ENCODE data around the gene RNF167.

RNF167 gene

GRCh38 chr17:4938069-4938491 lies 2.0 kb upstream of the RNF167 start:
- TF ChIP-seq, protein P1, sequence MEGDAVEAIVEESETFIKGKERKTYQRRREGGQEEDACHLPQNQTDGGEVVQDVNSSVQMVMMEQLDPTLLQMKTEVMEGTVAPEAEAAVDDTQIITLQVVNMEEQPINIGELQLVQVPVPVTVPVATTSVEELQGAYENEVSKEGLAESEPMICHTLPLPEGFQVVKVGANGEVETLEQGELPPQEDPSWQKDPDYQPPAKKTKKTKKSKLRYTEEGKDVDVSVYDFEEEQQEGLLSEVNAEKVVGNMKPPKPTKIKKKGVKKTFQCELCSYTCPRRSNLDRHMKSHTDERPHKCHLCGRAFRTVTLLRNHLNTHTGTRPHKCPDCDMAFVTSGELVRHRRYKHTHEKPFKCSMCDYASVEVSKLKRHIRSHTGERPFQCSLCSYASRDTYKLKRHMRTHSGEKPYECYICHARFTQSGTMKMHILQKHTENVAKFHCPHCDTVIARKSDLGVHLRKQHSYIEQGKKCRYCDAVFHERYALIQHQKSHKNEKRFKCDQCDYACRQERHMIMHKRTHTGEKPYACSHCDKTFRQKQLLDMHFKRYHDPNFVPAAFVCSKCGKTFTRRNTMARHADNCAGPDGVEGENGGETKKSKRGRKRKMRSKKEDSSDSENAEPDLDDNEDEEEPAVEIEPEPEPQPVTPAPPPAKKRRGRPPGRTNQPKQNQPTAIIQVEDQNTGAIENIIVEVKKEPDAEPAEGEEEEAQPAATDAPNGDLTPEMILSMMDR (IDR thresholded peaks at IDR 0.05; ENCODE audit: insufficient read depth, low read length, missing control alignments) = no peak
- ChIA-PET CTCF (interaction anchor here (2.7 kb wide), 1 partner anchor 29 kb away, joined by 11 read pairs; no protein-coding TSS in a partner anchor), POLR2A (no interaction called here)
- DNase-seq (ENCODE audit: low read depth, low spot score) = no peak
- H3K4me3 ChIP-seq (ENCODE audit: low read depth, low read length) = peak overlapping the region; percentile 92

- TF ChIP-seq, protein P1 (IDR thresholded peaks at IDR 0.05; ENCODE audit: insufficient read depth, low read length, missing control alignments) = no peak
- CTCF ChIA-PET = interaction anchor here (0.8 to 1.7 kb wide), 4 partner anchors 20 to 48 kb away, joined by 3 to 8 read pairs (median 4); no protein-coding TSS in a partner anchor
- no peak for DNase-seq (ENCODE audit: low read depth, low spot score)
- peak overlapping the region; percentile 92 for H3K4me3 ChIP-seq (ENCODE audit: low read depth, low read length)
- POLR2A ChIA-PET = interaction anchor here (1.2 to 4.0 kb wide), 5 partner anchors 12 to 59 kb away, joined by 6 to 61 read pairs (median 7); partner anchors contain the start of genes CAMTA2, ENO3, INCA1 and KIF1C
These were observed 1.2 kb upstream of the RNF167 start for GRCh38 chr17:4938688-4939545.

GRCh38 chr17:4939546-4939795 lies 597 bp upstream of the RNF167 start:
- ChIA-PET POLR2A (interaction anchor here (0.7 to 4.0 kb wide), 9 partner anchors 11 to 58 kb away, joined by 3 to 61 read pairs (median 6); partner anchors contain the start of genes CAMTA2, ENO3, INCA1 and KIF1C), CTCF (interaction anchor here (0.8 to 1.7 kb wide), 7 partner anchors 10 to 47 kb away, joined by 3 to 8 read pairs (median 4); partner anchors contain the start of gene CHRNE)
- TF ChIP-seq, protein P1 (IDR thresholded peaks at IDR 0.05; ENCODE audit: insufficient read depth, low read length, missing control alignments) = no peak
- no peak for DNase-seq (ENCODE audit: low read depth, low spot score)
- H3K4me3 ChIP-seq (ENCODE audit: low read depth, low read length) = peak overlapping the region; percentile 92

GRCh38 chr17:4940555-4941318 lies 669 bp downstream of the RNF167 start:
- POLR2A ChIA-PET = interaction anchor here (0.6 to 4.0 kb wide), 11 partner anchors 10 to 81 kb away, joined by 3 to 61 read pairs (median 6); partner anchors contain the start of genes CAMTA2, ENO3, PFN1 and SPAG7
- DNase-seq (ENCODE audit: low read depth, low spot score) = no peak
- CTCF ChIA-PET = interaction anchor here (0.8 to 1.4 kb wide), 4 partner anchors 11 to 37 kb away, joined by 3 to 5 read pairs (median 4); partner anchors contain the start of gene CHRNE
- TF ChIP-seq, protein P1 (IDR thresholded peaks at IDR 0.05; ENCODE audit: insufficient read depth, low read length, missing control alignments) = no peak
- peak overlapping the region; percentile 92 for H3K4me3 ChIP-seq (ENCODE audit: low read depth, low read length)

GRCh38 chr17:4941319-4941610 lies 1.2 kb downstream of the RNF167 start:
- ChIA-PET CTCF (no interaction called here), POLR2A (interaction anchor here (0.6 to 4.0 kb wide), 4 partner anchors 10 to 80 kb away, joined by 3 to 61 read pairs (median 28); partner anchors contain the start of genes ENO3, PFN1 and SPAG7)
- TF ChIP-seq, protein P1 (IDR thresholded peaks at IDR 0.05; ENCODE audit: insufficient read depth, low read length, missing control alignments) = no peak
- DNase-seq (ENCODE audit: low read depth, low spot score) = no peak
- peak overlapping the region; percentile 92 for H3K4me3 ChIP-seq (ENCODE audit: low read depth, low read length)

Data from AG04449 (cell line).